Measurements from ENCODE around the gene KRTAP4-2. TPM values are rescaled to one million over a fixed set of nuclear protein-coding genes. Genes with fewer than 3 reads are reported as not detected.

The KRTAP4-2 gene
- total RNA-seq, 3 donors from 2014 or later (not counting 1 experiment from before 2014, with no cell fraction given), result not detected

GRCh38 chr17:41186872-41187271 lies 8.9 kb upstream of the KRTAP4-2 start:
- Mint-ChIP-seq H3K9me3 (no peaks in the 10 kb centered on the region), H3K27me3 (ENCODE audit: low read depth in 2 of 2) (peaks cover 26 to 53% of the 10 kb centered on the region in 2 donors), H3K27ac (no peak overlapping the region), H3K4me3 (no peak overlapping the region), H3K4me1 (no peaks in the 10 kb centered on the region), H3K36me3 (no peaks in the 10 kb centered on the region)
- Histone ChIP-seq H3K9me3 (ENCODE audit: control insufficient read depth, insufficient read depth, low read length) (no peaks in the 10 kb centered on the region), H3K36me3 (ENCODE audit: control insufficient read depth, insufficient read depth, low read length) (no peaks in the 10 kb centered on the region), H3K4me1 (ENCODE audit: control insufficient read depth, insufficient read depth, low read length) (no peaks in the 10 kb centered on the region), H3K27me3 (ENCODE audit: control insufficient read depth, insufficient read depth, low read length) (no peaks in the 10 kb centered on the region), H3K27ac (ENCODE audit: low read length) (no peak overlapping the region), H3K4me3 (ENCODE audit: low read length) (no peak overlapping the region)
- intact Hi-C loops (cut with micrococcal nuclease), result no loop called here
- ATAC-seq, result no peak
- DNase-seq, result no peak
- TF ChIP-seq, protein P1, sequence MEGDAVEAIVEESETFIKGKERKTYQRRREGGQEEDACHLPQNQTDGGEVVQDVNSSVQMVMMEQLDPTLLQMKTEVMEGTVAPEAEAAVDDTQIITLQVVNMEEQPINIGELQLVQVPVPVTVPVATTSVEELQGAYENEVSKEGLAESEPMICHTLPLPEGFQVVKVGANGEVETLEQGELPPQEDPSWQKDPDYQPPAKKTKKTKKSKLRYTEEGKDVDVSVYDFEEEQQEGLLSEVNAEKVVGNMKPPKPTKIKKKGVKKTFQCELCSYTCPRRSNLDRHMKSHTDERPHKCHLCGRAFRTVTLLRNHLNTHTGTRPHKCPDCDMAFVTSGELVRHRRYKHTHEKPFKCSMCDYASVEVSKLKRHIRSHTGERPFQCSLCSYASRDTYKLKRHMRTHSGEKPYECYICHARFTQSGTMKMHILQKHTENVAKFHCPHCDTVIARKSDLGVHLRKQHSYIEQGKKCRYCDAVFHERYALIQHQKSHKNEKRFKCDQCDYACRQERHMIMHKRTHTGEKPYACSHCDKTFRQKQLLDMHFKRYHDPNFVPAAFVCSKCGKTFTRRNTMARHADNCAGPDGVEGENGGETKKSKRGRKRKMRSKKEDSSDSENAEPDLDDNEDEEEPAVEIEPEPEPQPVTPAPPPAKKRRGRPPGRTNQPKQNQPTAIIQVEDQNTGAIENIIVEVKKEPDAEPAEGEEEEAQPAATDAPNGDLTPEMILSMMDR (IDR thresholded peaks at IDR 0.05), result no peak
- WGBS (ENCODE audit: insufficient coverage), result 87% methylated on average over 2 of the region's 2 CpGs

DNA sequence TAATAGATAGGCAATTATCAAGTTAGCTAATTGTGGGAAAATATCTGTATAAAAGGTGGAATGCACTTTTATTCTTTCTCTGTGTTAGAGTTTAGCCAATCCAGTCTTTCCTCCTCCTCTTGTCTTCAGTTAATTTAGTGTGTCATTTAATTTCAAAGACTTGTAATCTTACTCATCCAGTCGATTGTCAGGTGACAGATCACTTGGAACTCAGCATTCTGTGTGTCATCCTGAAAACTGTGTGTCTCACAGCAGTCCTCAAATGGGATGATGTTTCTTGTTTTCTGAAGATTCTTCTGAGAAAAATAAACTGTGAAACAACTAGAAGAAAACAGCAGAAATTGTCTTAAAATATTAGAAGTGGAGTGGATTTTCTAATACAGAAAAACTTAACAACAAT lies 7.0 kb upstream of the KRTAP4-2 start:
- WGBS (ENCODE audit: insufficient coverage), result 56% methylated on average over 1 of the region's 1 CpG
- H3K4me3 ChIP-seq (ENCODE audit: low read length), result no peak overlapping the region

DNA sequence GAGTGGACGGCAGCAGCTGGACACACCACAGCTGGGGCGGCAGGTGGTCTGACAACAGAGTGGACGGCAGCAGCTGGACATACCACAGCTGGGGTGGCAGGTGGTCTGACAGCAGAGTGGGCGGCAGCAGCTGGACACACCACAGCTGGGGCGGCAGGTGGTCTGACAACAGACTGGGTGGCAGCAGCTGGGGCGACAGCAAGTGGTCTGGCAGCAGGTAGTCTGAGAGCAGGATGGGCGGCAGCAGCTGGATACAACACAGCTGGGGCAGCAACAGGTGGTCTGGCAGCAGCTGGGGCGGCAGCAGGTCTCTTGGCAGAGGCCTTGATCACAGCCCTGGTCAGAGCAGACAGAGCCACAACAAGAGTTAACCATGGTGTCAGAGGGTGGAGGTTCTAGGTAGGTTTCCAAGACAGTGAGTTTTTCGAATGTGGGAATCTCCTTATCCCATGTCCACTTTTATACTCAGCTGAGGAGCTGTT lies 6.5 kb upstream of the KRTAP4-2 start, which contains the start of gene KRTAP4-1:
Gene KRTAP4-1, minus strand, starts transcription at position 432 of the 482 bp plus-strand sequence. Its CDS starts 57 bp downstream, at position 375.
- Mint-ChIP-seq H3K27me3 (ENCODE audit: low read depth in 2 of 2) (peaks cover 17 to 37% of the 10 kb centered on the region in 2 donors), H3K27ac (no peak within 1 kb of the TSS), H3K36me3 (no peaks in the 10 kb centered on the region), H3K4me3 (no peak within 1 kb of the TSS), H3K4me1 (no peaks in the 10 kb centered on the region), H3K9me3 (no peaks in the 10 kb centered on the region)
- TF ChIP-seq, protein P1 (IDR thresholded peaks at IDR 0.05), result no peak
- no peak for ATAC-seq
- no peaks in the 10 kb centered on the region for H3K9me3 ChIP-seq (ENCODE audit: control insufficient read depth, insufficient read depth, low read length)
- no peaks in the 10 kb centered on the region for H3K27me3 ChIP-seq (ENCODE audit: control insufficient read depth, insufficient read depth, low read length)
- DNase-seq, result no peak
- H3K4me3 ChIP-seq (ENCODE audit: low read length), result no peak within 1 kb of the TSS
- no peak within 1 kb of the TSS for H3K27ac ChIP-seq (ENCODE audit: low read length)
- intact Hi-C loops (cut with micrococcal nuclease), result no loop called here
- H3K36me3 ChIP-seq (ENCODE audit: control insufficient read depth, insufficient read depth, low read length), result no peaks in the 10 kb centered on the region
- 91% methylated on average over 8 of the region's 9 CpGs for WGBS (ENCODE audit: insufficient coverage)
- no peaks in the 10 kb centered on the region for H3K4me1 ChIP-seq (ENCODE audit: control insufficient read depth, insufficient read depth, low read length)

More for the DNA sequence above, 7.0 kb upstream of the KRTAP4-2 start:
- peaks cover 18 to 42% of the 10 kb centered on the region in 2 donors for H3K27me3 Mint-ChIP-seq (ENCODE audit: low read depth in 2 of 2)
- no peaks in the 10 kb centered on the region for H3K36me3 Mint-ChIP-seq
- TF ChIP-seq, protein P1 (IDR thresholded peaks at IDR 0.05), result no peak
- ATAC-seq (no peak), DNase-seq (no peak)
- intact Hi-C loops (cut with micrococcal nuclease), result no loop called here
- Histone ChIP-seq H3K27me3 (ENCODE audit: control insufficient read depth, insufficient read depth, low read length) (no peaks in the 10 kb centered on the region), H3K9me3 (ENCODE audit: control insufficient read depth, insufficient read depth, low read length) (no peaks in the 10 kb centered on the region), H3K36me3 (ENCODE audit: control insufficient read depth, insufficient read depth, low read length) (no peaks in the 10 kb centered on the region), H3K4me1 (ENCODE audit: control insufficient read depth, insufficient read depth, low read length) (no peaks in the 10 kb centered on the region), H3K27ac (ENCODE audit: low read length) (no peak overlapping the region)
- no peaks in the 10 kb centered on the region for H3K4me1 Mint-ChIP-seq
- no peaks in the 10 kb centered on the region for H3K9me3 Mint-ChIP-seq
- H3K4me3 Mint-ChIP-seq, result no peak overlapping the region
- no peak overlapping the region for H3K27ac Mint-ChIP-seq

All from natural killer cell (primary cell).